Activated CD4-positive, alpha-beta T cell treated with anti-CD3 and anti-CD28 coated beads for 24 hours (primary cell): ENCODE results near the gene CCDC24.

Source experiments
- DNase-seq, 2 donors: peaks; one replicate each; pipeline ENCODE4 v3.0.0-alpha.2; 2020; ENCODE audit warnings: low read depth in 2 of 2

The CCDC24 gene

GRCh38 chr1:43963006-43963405, 28.4 kb upstream of the CCDC24 start:
- DNase-seq = no peak

GRCh38 chr1:43963890-43964289, 27.5 kb upstream of the CCDC24 start:
- no peak for DNase-seq

- no peak for DNase-seq
Measured at GRCh38 chr1:43965316-43965715, 26.1 kb upstream of the CCDC24 start.

- DNase-seq = no peak
Measured at GRCh38 chr1:43968348-43968948, 23.0 kb upstream of the CCDC24 start.

GRCh38 chr1:43969416-43969745, 22.0 kb upstream of the CCDC24 start:
- no peak for DNase-seq

GRCh38 chr1:43969746-43970466, 21.5 kb upstream of the CCDC24 start, which contains the start of gene DPH2:
Gene DPH2 (plus strand): TSS chr1:43970010. CDS start chr1:43970176, 166 bp downstream.
- DNase-seq = peak; percentile 94 to 97

GRCh38 chr1:43970502-43970901, 20.9 kb upstream of the CCDC24 start:
- no peak for DNase-seq

- no peak for DNase-seq
Measured at GRCh38 chr1:43970911-43971310, 20.5 kb upstream of the CCDC24 start.

- DNase-seq = no peak
Measured at GRCh38 chr1:43971336-43971980, 19.9 kb upstream of the CCDC24 start.

- no peak for DNase-seq
Measured at GRCh38 chr1:43973981-43974442, 17.4 kb upstream of the CCDC24 start.

GRCh38 chr1:43974443-43975248, 16.8 kb upstream of the CCDC24 start, which contains the start of gene ATP6V0B:
Gene ATP6V0B (plus strand): TSS chr1:43974960. CDS start chr1:43975041, 81 bp downstream.
- peak; percentile 92 to 97 for DNase-seq

- DNase-seq = no peak
Measured at GRCh38 chr1:43975249-43975961, 16.0 kb upstream of the CCDC24 start.

GRCh38 chr1:43976045-43976444, 15.4 kb upstream of the CCDC24 start:
- no peak for DNase-seq

- no peak for DNase-seq
Measured at GRCh38 chr1:43976890-43977289, 14.5 kb upstream of the CCDC24 start.

- DNase-seq = no peak
Measured at GRCh38 chr1:43977376-43978263, 13.8 kb upstream of the CCDC24 start.

- DNase-seq = no peak
Measured at GRCh38 chr1:43978264-43978550, 13.2 kb upstream of the CCDC24 start.

- DNase-seq = peak in 1 of 2 donors; percentile 25
Measured at GRCh38 chr1:43978551-43979260, 12.7 kb upstream of the CCDC24 start, which contains the start of gene B4GALT2. Gene B4GALT2 (plus strand): TSS chr1:43979210. CDS start chr1:43981161, 1,951 bp downstream.

GRCh38 chr1:43979261-43979527, 12.2 kb upstream of the CCDC24 start:
- DNase-seq = no peak

- DNase-seq = no peak
Measured at GRCh38 chr1:43979528-43980254, 11.7 kb upstream of the CCDC24 start.
